Upper lobe of left lung (tissue), 4 donors: ENCODE measurements around the gene NCOA1.

Source experiments
- POLR2AphosphoS5 ChIP-seq, 2 donors: sonication (generic); formaldehyde crosslinking; IDR thresholded peaks; one replicate each; pipeline ENCODE4 v1.5.1; 2017; ENCODE audit warnings: antibody characterized with exemption in 2 of 2
- TF ChIP-seq, protein P1 (sequence below), 6 experiments: fragments of 450-650 bp in 4 of 6; fragments of 200-600 bp in 2 of 6; sonication (generic) in 2 of 6; IDR thresholded peaks; one replicate each; pipeline ENCODE4 v1.5.1; 2016 to 2019; ENCODE audit warnings: antibody characterized with exemption in 6 of 6

- TF ChIP-seq, protein P1, sequence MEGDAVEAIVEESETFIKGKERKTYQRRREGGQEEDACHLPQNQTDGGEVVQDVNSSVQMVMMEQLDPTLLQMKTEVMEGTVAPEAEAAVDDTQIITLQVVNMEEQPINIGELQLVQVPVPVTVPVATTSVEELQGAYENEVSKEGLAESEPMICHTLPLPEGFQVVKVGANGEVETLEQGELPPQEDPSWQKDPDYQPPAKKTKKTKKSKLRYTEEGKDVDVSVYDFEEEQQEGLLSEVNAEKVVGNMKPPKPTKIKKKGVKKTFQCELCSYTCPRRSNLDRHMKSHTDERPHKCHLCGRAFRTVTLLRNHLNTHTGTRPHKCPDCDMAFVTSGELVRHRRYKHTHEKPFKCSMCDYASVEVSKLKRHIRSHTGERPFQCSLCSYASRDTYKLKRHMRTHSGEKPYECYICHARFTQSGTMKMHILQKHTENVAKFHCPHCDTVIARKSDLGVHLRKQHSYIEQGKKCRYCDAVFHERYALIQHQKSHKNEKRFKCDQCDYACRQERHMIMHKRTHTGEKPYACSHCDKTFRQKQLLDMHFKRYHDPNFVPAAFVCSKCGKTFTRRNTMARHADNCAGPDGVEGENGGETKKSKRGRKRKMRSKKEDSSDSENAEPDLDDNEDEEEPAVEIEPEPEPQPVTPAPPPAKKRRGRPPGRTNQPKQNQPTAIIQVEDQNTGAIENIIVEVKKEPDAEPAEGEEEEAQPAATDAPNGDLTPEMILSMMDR (IDR thresholded peaks at IDR 0.05) = no peak
- TF ChIP-seq POLR2AphosphoS5 (IDR thresholded peaks at IDR 0.05) = no peak
Measured at GRCh38 chr2:24617424-24617823, 126.4 kb downstream of the NCOA1 start.
